BLaER1 treated with 17β-estradiol and CSF1 and Interleukin-3, amounts not matched to agents 10 nM and 100 nM (cell line): ENCODE results near the gene EIF6.

Source experiments
- H3K27ac ChIP-seq, 11 experiments: shearing (Covaris generic); formaldehyde crosslinking; 2 replicates each; pipeline ENCODE4 v1.8.1; 2022
- H3K27me3 ChIP-seq, 11 experiments: shearing (Covaris generic); formaldehyde crosslinking; 2 replicates each; pipeline ENCODE4 v1.8.1; 2022
- H3K36me3 ChIP-seq, 11 experiments: shearing (Covaris generic); formaldehyde crosslinking; 2 replicates each; pipeline ENCODE4 v1.8.1; 2022
- H3K4me1 ChIP-seq, 10 experiments: shearing (Covaris generic); formaldehyde crosslinking; 2 replicates each; pipeline ENCODE4 v1.8.1; 2022
- H3K4me2 ChIP-seq, 11 experiments: shearing (Covaris generic); formaldehyde crosslinking; 2 replicates each; pipeline ENCODE4 v1.8.1; 2022
- H3K4me3 ChIP-seq, 10 experiments: shearing (Covaris generic); formaldehyde crosslinking; 2 replicates each; pipeline ENCODE4 v1.8.1; 2022
- H3K9ac ChIP-seq, 11 experiments: shearing (Covaris generic); formaldehyde crosslinking; 2 replicates each; pipeline ENCODE4 v1.8.1; 2022
- H3K9me3 ChIP-seq, 11 experiments: shearing (Covaris generic); formaldehyde crosslinking; replicated peaks in 1 of 11; 2 replicates each; pipeline ENCODE4 v1.8.1; 2022
- H4K20me1 ChIP-seq, 11 experiments: shearing (Covaris generic); formaldehyde crosslinking; 2 replicates each; pipeline ENCODE4 v1.8.1; 2022
- Cebpa-rat ChIP-seq, 11 experiments: shearing (Covaris generic); IDR thresholded peaks; 2 replicates each; pipeline ENCODE4 v1.8.1; 2022

Gene EIF6

DNA sequence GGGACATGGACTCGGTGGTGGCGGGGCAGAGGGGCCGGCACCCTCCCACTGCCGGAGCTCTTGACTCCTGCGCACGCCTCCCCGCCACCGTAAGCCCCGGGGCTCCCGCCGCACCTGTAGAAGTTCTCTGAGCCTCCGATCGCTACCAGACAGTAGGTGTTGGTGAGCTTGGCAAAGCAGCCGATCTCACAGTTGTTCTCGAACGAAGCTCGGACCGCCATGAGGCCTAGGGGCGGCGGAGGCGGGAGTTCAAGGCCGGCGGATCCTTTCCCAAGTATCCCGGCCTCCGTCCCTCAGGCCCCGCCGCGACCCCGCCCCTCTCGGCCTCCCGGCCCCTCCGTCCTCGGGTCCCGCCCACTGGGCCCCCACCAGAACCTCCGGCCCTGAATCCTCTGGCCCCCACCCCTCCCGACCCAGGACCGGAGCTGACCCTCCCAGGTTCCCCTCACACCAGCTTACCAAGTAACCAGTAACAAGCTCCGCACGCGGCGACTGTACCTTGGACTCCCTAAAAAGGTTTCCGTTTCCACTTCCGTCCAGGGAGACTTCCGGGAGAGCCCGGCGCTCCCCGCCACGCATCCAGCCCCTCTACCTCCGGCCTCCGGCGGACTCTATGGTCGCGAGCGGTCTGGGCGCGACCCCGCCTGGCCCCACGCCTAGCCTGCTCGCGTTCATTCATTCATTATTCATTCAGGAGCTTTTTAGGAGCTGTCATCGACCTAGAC is at the start of gene EIF6:
EIF6 (minus strand) TSS at position 506 of the 725 bp plus-strand sequence; CDS start at position 221, 285 bp downstream.
- peak within 1 kb of the TSS; percentile 86 to 99 (median 96) for H3K4me2 ChIP-seq
- H3K9ac ChIP-seq: peak within 1 kb of the TSS; percentile 86 to 96 (median 93)
- H3K9me3 ChIP-seq: no peaks in the 10 kb centered on the region
- H3K4me3 ChIP-seq: peak within 1 kb of the TSS; percentile 74 to 99 (median 94)
- no peak for TF ChIP-seq Cebpa-rat (IDR thresholded peaks at IDR 0.05)
- H3K4me1 ChIP-seq: peaks cover 14 to 38% (median 19%) of the 10 kb centered on the region in 10 experiments
- H3K36me3 ChIP-seq: peaks cover 26 to 42% (median 39%) of the 10 kb centered on the region in 11 experiments
- peak within 1 kb of the TSS; percentile 75 to 92 (median 86) for H3K27ac ChIP-seq
- peaks cover 0 to 47% (median 30%) of the 10 kb centered on the region in 11 experiments; a peak in 16 of 22 replicates for H4K20me1 ChIP-seq
- no peaks in the 10 kb centered on the region for H3K27me3 ChIP-seq

DNA sequence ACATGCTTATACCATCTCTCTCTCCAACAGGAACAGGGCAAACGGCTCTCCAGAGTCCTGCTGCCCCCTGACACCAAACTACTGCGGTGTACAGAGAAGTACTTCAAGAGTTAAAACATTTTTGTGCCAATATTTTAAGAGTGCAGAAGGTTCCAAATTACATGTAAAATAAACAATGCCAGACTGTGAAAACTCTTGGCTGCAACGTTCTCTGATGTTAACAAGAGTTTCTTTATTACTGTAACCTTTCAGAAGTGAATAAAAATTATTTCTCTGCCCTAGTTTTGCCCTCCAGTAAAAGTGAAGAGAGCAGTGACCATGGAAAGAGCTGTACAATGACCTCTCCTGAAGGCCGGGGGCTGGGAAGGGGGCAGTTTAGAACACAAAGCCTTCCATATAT is 49.0 kb upstream of the EIF6 start:
- 0 out of 22 replicates have a peak, but pooled peaks cover 0 to 5% (median 0%) of the 10 kb centered on the region in 11 experiments for H4K20me1 ChIP-seq
- no peak overlapping the region for H3K4me3 ChIP-seq
- H3K4me2 ChIP-seq: no peak overlapping the region
- H3K9ac ChIP-seq: no peak overlapping the region
- H3K9me3 ChIP-seq: no peaks in the 10 kb centered on the region
- no peaks in the 10 kb centered on the region for H3K27me3 ChIP-seq
- TF ChIP-seq Cebpa-rat (IDR thresholded peaks at IDR 0.05): no peak
- H3K27ac ChIP-seq: no peak overlapping the region
- H3K4me1 ChIP-seq: peaks cover 0 to 8% (median 0%) of the 10 kb centered on the region in 10 experiments; a peak in 1 of 20 replicates
- H3K36me3 ChIP-seq: peaks cover 0 to 51% (median 20%) of the 10 kb centered on the region in 11 experiments; a peak in 13 of 22 replicates

DNA sequence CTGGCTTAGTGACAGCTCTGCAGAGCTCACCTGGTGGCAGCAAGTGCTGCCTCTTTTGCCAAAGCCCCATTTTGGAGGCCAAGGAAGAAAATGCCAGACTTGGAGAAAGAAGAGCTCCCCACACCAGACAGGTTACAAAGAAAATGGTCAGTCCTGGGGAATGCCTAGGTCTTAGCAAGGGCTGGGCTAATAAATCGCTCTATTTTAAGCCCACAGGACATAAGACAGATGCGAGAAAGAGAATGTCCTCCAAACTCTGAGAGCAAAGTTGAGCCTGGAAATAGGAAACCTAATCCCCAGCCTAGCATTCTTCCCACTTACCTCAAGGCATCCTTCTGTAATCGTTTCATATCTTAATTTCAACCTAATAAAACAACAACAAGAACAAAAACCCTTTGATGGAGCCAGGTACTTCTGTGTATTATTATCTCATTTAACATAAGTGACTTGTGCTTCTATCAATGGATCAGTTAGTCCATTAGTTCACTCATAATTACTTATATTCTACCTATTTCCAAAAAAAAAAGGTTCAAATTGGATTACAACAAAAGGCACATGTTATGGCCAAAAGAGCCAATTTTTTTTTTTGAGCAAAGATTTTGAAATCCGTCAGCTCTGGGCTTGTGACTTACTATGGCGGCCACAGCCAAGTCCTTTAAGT is 48.1 kb upstream of the EIF6 start:
- H3K4me2 ChIP-seq: no peak overlapping the region
- no peak overlapping the region for H3K4me3 ChIP-seq
- H3K9me3 ChIP-seq: no peaks in the 10 kb centered on the region
- peaks cover 0 to 50% (median 17%) of the 10 kb centered on the region in 11 experiments; a peak in 13 of 22 replicates for H3K36me3 ChIP-seq
- no peaks in the 10 kb centered on the region for H3K27me3 ChIP-seq
- no peak overlapping the region for H3K27ac ChIP-seq
- H3K4me1 ChIP-seq: peaks cover 0 to 8% (median 0%) of the 10 kb centered on the region in 10 experiments; a peak in 2 of 20 replicates
- 0 out of 22 replicates have a peak, but pooled peaks cover 0 to 5% (median 0%) of the 10 kb centered on the region in 11 experiments for H4K20me1 ChIP-seq
- no peak overlapping the region for H3K9ac ChIP-seq
- TF ChIP-seq Cebpa-rat (IDR thresholded peaks at IDR 0.05): no peak

DNA sequence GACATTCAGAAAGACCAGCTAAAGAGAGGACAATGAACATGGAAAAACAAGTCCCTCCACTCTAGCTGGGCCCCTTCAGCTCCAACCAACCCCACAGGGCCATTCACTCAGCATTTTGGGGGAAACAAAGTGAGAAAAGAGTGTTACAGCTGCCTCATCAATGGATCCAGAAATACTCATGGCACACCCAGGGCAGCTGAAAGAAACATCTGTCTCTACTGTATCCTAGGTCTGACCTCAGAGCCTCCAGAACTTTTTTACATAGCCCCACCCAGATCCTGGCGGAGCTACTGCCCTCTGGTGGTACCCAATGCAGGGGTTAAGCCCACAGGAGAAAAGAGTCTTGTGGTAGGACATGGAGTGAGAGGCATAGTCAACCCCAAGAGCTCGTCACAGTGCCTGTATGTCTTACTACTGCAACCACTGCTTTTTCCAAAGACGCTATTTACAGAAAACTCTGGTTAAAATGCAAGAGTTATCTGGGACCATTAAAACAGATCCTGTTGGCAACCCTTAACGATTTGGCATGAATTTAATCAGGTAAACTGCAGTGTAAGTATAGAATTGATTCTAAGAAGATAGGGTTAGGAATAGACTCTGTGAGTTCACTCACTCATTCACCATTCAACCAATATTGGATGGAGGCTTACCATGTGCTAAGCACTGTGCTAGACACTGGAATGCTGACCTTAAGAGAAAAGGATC is 45.0 kb upstream of the EIF6 start:
- Histone ChIP-seq H3K9me3 (no peaks in the 10 kb centered on the region), H3K27me3 (no peaks in the 10 kb centered on the region), H3K4me1 (peaks cover 0 to 35% (median 6%) of the 10 kb centered on the region in 10 experiments; a peak in 10 of 20 replicates), H3K27ac (no peak overlapping the region), H3K9ac (no peak overlapping the region), H3K4me2 (0 out of 22 replicates have a peak overlapping the region, but pooled peaks of 1 of the 11 experiments have one; percentile 8), H3K4me3 (no peak overlapping the region), H3K36me3 (peaks cover 0 to 55% (median 21%) of the 10 kb centered on the region in 11 experiments; a peak in 15 of 22 replicates), H4K20me1 (0 out of 22 replicates have a peak, but pooled peaks cover 0 to 7% (median 0%) of the 10 kb centered on the region in 11 experiments)
- TF ChIP-seq Cebpa-rat (IDR thresholded peaks at IDR 0.05): no peak

DNA sequence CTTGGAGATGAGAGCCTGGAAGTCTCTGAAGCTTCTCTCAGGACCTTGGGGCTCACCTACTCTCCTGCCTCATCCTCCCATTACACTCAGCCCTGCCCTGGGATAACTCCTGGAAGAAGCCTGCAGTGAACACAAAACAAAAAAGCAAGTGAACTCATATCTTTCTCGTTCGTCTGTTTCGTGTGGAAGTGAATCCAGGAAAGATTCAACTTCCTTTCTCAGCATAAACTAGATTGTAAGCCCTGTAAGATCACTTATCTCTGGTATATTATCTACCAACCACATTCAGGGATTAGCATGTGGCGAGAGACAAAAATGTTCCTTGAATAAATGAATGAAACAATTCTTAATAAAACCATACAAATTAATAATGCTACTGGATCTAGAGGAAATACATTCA is 44.1 kb upstream of the EIF6 start:
- Histone ChIP-seq H3K4me2 (no peak overlapping the region), H3K4me3 (no peak overlapping the region)

DNA sequence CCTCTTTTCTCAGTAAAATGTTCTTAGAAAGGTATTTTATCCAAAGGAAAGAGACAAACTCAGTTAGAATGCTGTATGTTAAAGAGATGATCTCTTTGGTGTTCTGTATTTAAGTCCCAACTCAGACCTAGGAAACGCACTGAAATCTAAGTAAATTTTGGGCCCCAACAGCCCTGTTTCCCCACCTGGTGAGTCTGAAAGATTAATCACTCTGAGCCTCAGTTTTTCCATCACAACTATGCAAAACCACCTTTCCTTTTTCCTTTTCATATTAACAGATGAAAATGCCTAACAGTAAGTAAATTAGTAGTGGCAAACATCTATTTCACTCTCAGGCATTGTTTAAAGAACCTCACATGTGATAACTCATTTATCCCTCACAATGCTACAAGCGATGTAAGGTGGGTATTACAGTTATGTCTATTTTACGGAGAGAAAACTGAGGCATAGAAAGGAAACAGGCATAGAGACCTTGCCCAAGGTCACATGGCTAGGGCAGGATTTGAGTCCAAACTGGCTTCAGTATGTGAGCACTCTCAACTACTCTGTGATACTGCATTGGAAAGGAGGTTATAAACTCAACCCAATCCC is 43.6 kb upstream of the EIF6 start:
- Histone ChIP-seq H3K4me2 (no peak overlapping the region), H3K4me1 (peaks cover 0 to 35% (median 6%) of the 10 kb centered on the region in 10 experiments; a peak in 10 of 20 replicates), H3K36me3 (peaks cover 0 to 65% (median 20%) of the 10 kb centered on the region in 11 experiments; a peak in 16 of 22 replicates), H3K9ac (no peak overlapping the region), H3K4me3 (no peak overlapping the region), H3K27me3 (no peaks in the 10 kb centered on the region), H3K27ac (no peak overlapping the region), H3K9me3 (no peaks in the 10 kb centered on the region), H4K20me1 (0 out of 22 replicates have a peak, but pooled peaks cover 0 to 7% (median 0%) of the 10 kb centered on the region in 11 experiments)
- no peak for TF ChIP-seq Cebpa-rat (IDR thresholded peaks at IDR 0.05)

More for the DNA sequence above, 44.1 kb upstream of the EIF6 start:
- no peak for TF ChIP-seq Cebpa-rat (IDR thresholded peaks at IDR 0.05)
- Histone ChIP-seq H3K9ac (no peak overlapping the region), H3K27me3 (no peaks in the 10 kb centered on the region), H3K36me3 (peaks cover 0 to 64% (median 24%) of the 10 kb centered on the region in 11 experiments; a peak in 16 of 22 replicates), H3K27ac (no peak overlapping the region), H3K4me1 (peaks cover 0 to 35% (median 6%) of the 10 kb centered on the region in 10 experiments; a peak in 10 of 20 replicates), H3K9me3 (no peaks in the 10 kb centered on the region), H4K20me1 (0 out of 22 replicates have a peak, but pooled peaks cover 0 to 7% (median 0%) of the 10 kb centered on the region in 11 experiments)

DNA sequence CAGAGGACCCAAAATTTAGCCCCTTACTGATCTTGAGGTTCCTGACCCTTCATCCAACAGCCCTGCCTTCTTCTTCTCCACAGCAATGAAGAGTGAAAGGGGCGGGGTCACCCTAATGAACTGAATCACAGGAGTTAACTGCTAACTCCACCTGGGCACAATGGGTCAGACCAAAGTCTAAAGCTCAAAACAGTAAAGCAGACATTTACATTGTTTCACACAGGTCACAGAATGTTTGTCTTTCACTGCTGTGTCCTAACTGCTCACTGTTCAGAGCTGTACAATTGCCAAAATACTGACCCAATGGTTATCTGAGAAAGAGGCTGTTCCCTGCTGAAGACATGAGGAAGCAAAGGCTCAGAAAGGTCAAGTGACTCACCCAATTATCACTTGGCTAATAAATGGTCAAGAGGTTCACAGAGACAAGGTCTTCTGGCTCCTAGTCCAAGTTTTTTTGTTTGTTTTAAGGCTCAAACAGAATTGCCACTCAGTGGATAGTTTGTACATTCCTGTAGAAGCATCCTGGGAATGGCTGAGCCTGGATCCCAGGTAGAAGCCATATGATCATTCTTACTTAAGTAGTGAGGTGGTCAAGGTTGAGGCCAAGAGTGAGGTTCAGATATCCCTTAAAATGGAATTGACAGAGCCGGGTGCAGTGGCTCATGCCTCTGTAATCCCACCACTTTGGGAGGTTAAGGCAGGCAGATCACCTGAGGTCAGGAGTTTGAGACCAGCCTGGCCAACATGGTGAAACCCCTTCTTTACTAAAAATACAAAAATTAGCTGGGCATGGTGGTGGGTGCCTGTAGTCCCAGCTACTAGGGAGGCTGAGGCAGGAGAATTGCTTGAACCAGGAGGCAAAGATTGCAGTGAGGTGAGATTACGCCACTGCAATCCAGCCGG is 42.8 kb upstream of the EIF6 start:
- Histone ChIP-seq H3K27ac (no peak overlapping the region), H3K9ac (no peak overlapping the region), H4K20me1 (0 out of 22 replicates have a peak, but pooled peaks cover 0 to 7% (median 0%) of the 10 kb centered on the region in 11 experiments), H3K4me2 (peak overlapping the region in 3 of 11 experiments; percentile 54 to 67 (median 66); a peak in 5 of 22 replicates), H3K36me3 (peaks cover 0 to 62% (median 20%) of the 10 kb centered on the region in 11 experiments; a peak in 16 of 22 replicates), H3K9me3 (no peaks in the 10 kb centered on the region), H3K4me3 (no peak overlapping the region), H3K27me3 (no peaks in the 10 kb centered on the region), H3K4me1 (peaks cover 0 to 35% (median 6%) of the 10 kb centered on the region in 10 experiments; a peak in 10 of 20 replicates)
- no peak for TF ChIP-seq Cebpa-rat (IDR thresholded peaks at IDR 0.05)
